IMR-90 (cell line): ENCODE measurements around the gene RAB11FIP3. TPM values are rescaled to one million over a fixed set of nuclear protein-coding genes. Genes with fewer than 3 reads are reported as not detected.

Source experiments
- ATAC-seq: fragments of 200-7000 bp; cut with Tn5 transposase; 2 replicates; pipeline ENCODE4 v1.9.1; 2020; ENCODE audit warnings: low read depth, mild to moderate bottlenecking, moderate library complexity
- BruUV-seq: library from RNA; stranded (reverse); fragments of 400-500 nt; replicated peaks from 2 replicates; lab custom pipeline; 2021; lab: Mats Ljungman, UMichigan
- CTCF ChIA-PET: fragments of 300-600 bp; formaldehyde crosslinking; extraction: SDS; loops from one replicate; lab custom pipeline; 2021; ENCODE audit warnings: antibody characterized with exemption; lab: Yijun Ruan, JAX
- POLR2A ChIA-PET: fragments of 300-600 bp; sonication (Branson Sonifier 250); formaldehyde crosslinking; loops from one replicate; lab custom pipeline; 2022; ENCODE audit warnings: antibody characterized with exemption; ENCODE audit not compliant: unreplicated experiment; lab: Charles Lee
- DNase-seq: peaks from one replicate; pipeline ENCODE4 v3.0.0; 2013
- H2AFZ ChIP-seq: replicated peaks from 2 replicates; pipeline ENCODE3; 2013; ENCODE audit warnings: low read length, mild to moderate bottlenecking; ENCODE audit not compliant: poor library complexity
- H2AK5ac ChIP-seq: 2 replicates; pipeline ENCODE4 v1.6.1; 2013; ENCODE audit warnings: low read depth, low read length, inconsistent platforms
- H2AK9ac ChIP-seq: replicated peaks from 2 replicates; pipeline ENCODE3; 2013; ENCODE audit warnings: mild to moderate bottlenecking, low read depth, low read length, moderate library complexity; ENCODE audit not compliant: poor library complexity
- H2BK120ac ChIP-seq: 2 replicates; pipeline ENCODE4 v1.6.1; 2013; ENCODE audit warnings: low read depth, low read length, inconsistent platforms
- H2BK15ac ChIP-seq: 3 replicates; pipeline ENCODE4 v1.6.1; 2013; ENCODE audit warnings: low read depth, low read length, inconsistent platforms
- H2BK20ac ChIP-seq: 2 replicates; pipeline ENCODE4 v1.6.1; 2013; ENCODE audit warnings: low read depth, mild to moderate bottlenecking, inconsistent platforms, low read length, moderate library complexity
- H2BK5ac ChIP-seq: 2 replicates; pipeline ENCODE4 v1.6.1; 2013; ENCODE audit warnings: mild to moderate bottlenecking, low read depth, low read length, inconsistent platforms; ENCODE audit not compliant: poor library complexity, severe bottlenecking
- H3K14ac ChIP-seq: replicated peaks from 2 replicates; pipeline ENCODE4 v1.6.1; 2013; ENCODE audit warnings: low read depth, low read length, inconsistent platforms
- H3K18ac ChIP-seq: 2 replicates; pipeline ENCODE4 v1.6.1; 2013; ENCODE audit warnings: low read depth, low read length, control low read depth
- H3K23ac ChIP-seq: 2 replicates; pipeline ENCODE4 v1.6.1; 2013; ENCODE audit warnings: low read depth, low read length, inconsistent platforms
- H3K27ac ChIP-seq: 2 replicates; pipeline ENCODE4 v1.5.1; 2013; ENCODE audit warnings: mild to moderate bottlenecking, control low read depth, low read length; ENCODE audit not compliant: insufficient read depth
- H3K27me3 ChIP-seq: 2 replicates; pipeline ENCODE4 v1.6.1; 2013; ENCODE audit warnings: low read length; ENCODE audit not compliant: control insufficient read depth, insufficient read depth
- H3K36me3 ChIP-seq: 2 replicates; pipeline ENCODE4 v1.6.1; 2013; ENCODE audit warnings: low read length, mixed read lengths; ENCODE audit not compliant: control insufficient read depth, insufficient read depth
- H3K4ac ChIP-seq: 2 replicates; pipeline ENCODE4 v1.6.1; 2013; ENCODE audit warnings: low read depth, low read length, inconsistent platforms
- H3K4me1 ChIP-seq: 2 replicates; pipeline ENCODE4 v1.6.1; 2013; ENCODE audit warnings: low read length, mixed read lengths; ENCODE audit not compliant: control insufficient read depth, insufficient read depth
- H3K4me2 ChIP-seq: 2 replicates; pipeline ENCODE4 v1.6.1; 2013; ENCODE audit warnings: low read depth, mild to moderate bottlenecking, control low read depth, low read length, moderate library complexity
- H3K4me3 ChIP-seq: 2 replicates; pipeline ENCODE4 v1.5.1; 2013; ENCODE audit warnings: low read depth, mild to moderate bottlenecking, control low read depth, low read length, moderate library complexity; ENCODE audit not compliant: insufficient read depth
- H3K56ac ChIP-seq: 2 replicates; pipeline ENCODE4 v1.6.1; 2013; ENCODE audit warnings: low read length, inconsistent platforms; ENCODE audit not compliant: insufficient read depth; ENCODE audit errors: extremely low read depth
- H3K79me1 ChIP-seq, 2 experiments: 2 replicates each; pipeline ENCODE4 v1.6.1; 2013; ENCODE audit warnings: low read length in 2 of 2, inconsistent platforms in 1 of 2, low read depth in 1 of 2
- H3K9ac ChIP-seq: 2 replicates; pipeline ENCODE4 v1.6.1; 2013; ENCODE audit warnings: low read depth, low read length, control low read depth
- H3K9me1 ChIP-seq: 2 replicates; pipeline ENCODE4 v1.6.1; 2013; ENCODE audit warnings: low read length, inconsistent platforms; ENCODE audit not compliant: insufficient read depth
- H3K9me3 ChIP-seq: 2 replicates; pipeline ENCODE4 v1.6.1; 2013; ENCODE audit warnings: low read length; ENCODE audit not compliant: control insufficient read depth, insufficient read depth
- H4K20me1 ChIP-seq: 2 replicates; pipeline ENCODE4 v1.6.1; 2013; ENCODE audit warnings: low read length, inconsistent platforms; ENCODE audit not compliant: insufficient read depth
- H4K5ac ChIP-seq: 2 replicates; pipeline ENCODE4 v1.6.1; 2013; ENCODE audit warnings: mild to moderate bottlenecking, low read depth, low read length, control low read depth
- H4K8ac ChIP-seq, 2 experiments: 2 replicates each; pipeline ENCODE4 v1.6.1; 2013; ENCODE audit warnings: low read depth in 2 of 2, low read length in 2 of 2, control low read depth in 1 of 2, inconsistent platforms in 1 of 2
- H4K91ac ChIP-seq: 2 replicates; pipeline ENCODE4 v1.6.1; 2013; ENCODE audit warnings: low read depth, low read length, inconsistent platforms; ENCODE audit not compliant: insufficient read depth
- BHLHE40 ChIP-seq: fragments of 150-350 bp; IDR thresholded peaks from 2 replicates; pipeline ENCODE4 v1.6.1; 2016; ENCODE audit warnings: mild to moderate bottlenecking, low read depth, low read length
- CEBPB ChIP-seq: IDR thresholded peaks from 2 replicates; pipeline ENCODE4 v1.6.1; 2012; ENCODE audit warnings: low read depth, low read length, improper control_type of control experiment
- CHD1 ChIP-seq: IDR thresholded peaks from 2 replicates; pipeline ENCODE4 v1.6.1; 2012; ENCODE audit warnings: low read depth, low read length, improper control_type of control experiment
- FOS ChIP-seq: fragments of 150-350 bp; IDR thresholded peaks from 2 replicates; pipeline ENCODE4 v1.6.1; 2016; ENCODE audit warnings: low read depth, low read length
- MAFK ChIP-seq: IDR thresholded peaks from 2 replicates; pipeline ENCODE4 v1.6.1; 2012; ENCODE audit warnings: low read depth, low read length, improper control_type of control experiment
- MAZ ChIP-seq: IDR thresholded peaks from 2 replicates; pipeline ENCODE4 v1.6.1; 2012; ENCODE audit warnings: low read depth, mild to moderate bottlenecking, low read length, improper control_type of control experiment, moderate library complexity, borderline replicate concordance
- MXI1 ChIP-seq: IDR thresholded peaks from 2 replicates; pipeline ENCODE4 v1.6.1; 2012; ENCODE audit warnings: low read depth, mild to moderate bottlenecking, low read length, moderate library complexity, borderline replicate concordance
- NFE2L2 ChIP-seq: fragments of 150-350 bp; IDR thresholded peaks from 2 replicates; pipeline ENCODE4 v1.6.1; 2016; ENCODE audit warnings: low read depth, mild to moderate bottlenecking, low read length
- POLR2A ChIP-seq: IDR thresholded peaks from 2 replicates; pipeline ENCODE4 v1.6.1; 2012; ENCODE audit warnings: mild to moderate bottlenecking, low read depth, low read length
- RAD21 ChIP-seq: IDR thresholded peaks from 2 replicates; pipeline ENCODE4 v1.6.1; 2012; ENCODE audit warnings: low read length, improper control_type of control experiment
- RCOR1 ChIP-seq: IDR thresholded peaks from 2 replicates; pipeline ENCODE4 v1.6.1; 2012; ENCODE audit warnings: mild to moderate bottlenecking, low read length, improper control_type of control experiment; ENCODE audit not compliant: insufficient replicate concordance
- RFX5 ChIP-seq: IDR thresholded peaks from 2 replicates; pipeline ENCODE4 v1.8.0; 2012; ENCODE audit warnings: low read depth, mild to moderate bottlenecking, low read length, moderate library complexity
- SMC3 ChIP-seq: fragments of 150-350 bp; IDR thresholded peaks from 2 replicates; pipeline ENCODE4 v1.6.1; 2016; ENCODE audit warnings: low read depth, mild to moderate bottlenecking, antibody characterized with exemption, low read length, moderate library complexity
- WGBS, 2 experiments: methylation state at CpG; one replicate each; pipeline versions ENCODE4 v1.1.5 to v1.1.7; 2013; ENCODE audit warnings: missing lambda C conversion rate in 2 of 2; ENCODE audit not compliant: insufficient read length in 1 of 2; ENCODE audit errors: extremely low coverage in 2 of 2; 5-methylcytosine and 5-hydroxymethylcytosine counted together
- dilution Hi-C: fragments of 300-500 bp; cut with HindIII; formaldehyde crosslinking; loops from one replicate; pipeline ENCODE4 v1.14.3; 2018; ENCODE audit warnings: low sequenced_read_pairs; ENCODE audit not compliant: unreplicated experiment
- in situ Hi-C: fragments of 300-500 bp; cut with MboI; formaldehyde crosslinking; loops from 3 replicates; pipeline ENCODE4 v1.14.3; 2019; ENCODE audit warnings: low sequenced_read_pairs, inconsistent platforms, mixed read lengths
- intact Hi-C: fragments of 100-400 bp; cut with micrococcal nuclease; formaldehyde crosslinking; loops from 2 replicates; pipeline ENCODE4 v1.10.0; 2022
- polyA plus RNA-seq, 3 experiments: library from polyadenylated mRNA; depleted of rRNA; stranded (reverse); fragments of >200 nt; gene quantifications; 2 replicates each; pipeline ENCODE4 v1.2.3, GENCODE V29; 2012; ENCODE audit warnings: low replicate concordance in 1 of 3
- total RNA-seq: library from RNA; depleted of rRNA; stranded (reverse); fragments of >200 nt; gene quantifications from 2 replicates; pipeline ENCODE4 v1.2.3, GENCODE V29; 2012
- TF ChIP-seq, protein P1 (sequence below): fragments of 150-350 bp; IDR thresholded peaks from 2 replicates; pipeline ENCODE4 v1.6.1; 2016; ENCODE audit warnings: low read depth, mild to moderate bottlenecking, low read length, moderate library complexity, borderline replicate concordance
- TF ChIP-seq, protein P2 (sequence below): conservative IDR thresholded peaks from 2 replicates; pipeline ENCODE4 v1.5.1; 2012; ENCODE audit warnings: mild to moderate bottlenecking, low read depth, low read length, improper control_type of control experiment
- TF ChIP-seq, protein P3 (sequence below): fragments of 150-350 bp; IDR thresholded peaks from 2 replicates; pipeline ENCODE4 v1.6.1; 2017; ENCODE audit warnings: mild to moderate bottlenecking, antibody characterized with exemption, low read length, low read depth

The RAB11FIP3 gene
- total and polyA plus RNA-seq, 2 of the 4 experiments (the other 2 are of a cell fraction): 7.5 to 22.5 TPM

DNA sequence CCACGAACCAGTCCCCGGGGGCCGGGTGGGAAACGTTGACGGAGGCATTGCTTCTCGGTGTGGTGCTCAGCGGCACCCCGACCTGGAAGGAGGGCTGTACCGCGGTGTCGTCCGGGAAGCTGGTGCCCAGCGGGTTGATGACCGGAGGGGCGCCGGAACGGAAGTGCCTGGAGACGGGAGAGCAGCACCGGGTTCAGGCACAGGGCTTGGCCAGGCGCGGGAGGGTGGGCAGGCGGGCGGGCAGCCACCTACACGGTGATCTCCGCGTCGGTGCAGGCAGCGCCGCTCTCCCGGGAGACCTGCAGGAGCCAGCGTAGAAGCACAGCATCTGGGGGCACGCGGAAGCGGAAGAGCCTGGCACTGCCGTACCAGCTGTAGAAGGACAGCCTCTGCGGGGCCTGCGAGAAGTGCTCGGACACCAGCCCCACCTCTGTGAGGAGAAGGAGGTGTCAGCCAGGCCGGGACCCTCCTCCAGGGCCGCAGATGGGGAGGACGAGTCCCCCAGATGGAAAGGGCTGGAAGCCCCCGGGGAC is 48.0 kb upstream of the RAB11FIP3 start:
- ATAC-seq: no peak
- Histone ChIP-seq H2BK15ac (no peak overlapping the region), H3K79me1 (peaks cover 13 to 29% of the 10 kb centered on the region in 2 experiments; a peak in 3 of 4 replicates), H3K9me3 (no peaks in the 10 kb centered on the region), H2AFZ (no peak overlapping the region), H4K91ac (no peak overlapping the region), H3K27ac (no peak overlapping the region), H3K27me3 (no peaks in the 10 kb centered on the region), H2BK20ac (no peak overlapping the region), H3K56ac (no peak overlapping the region), H3K4me2 (no peak overlapping the region), H3K9me1 (no peaks in the 10 kb centered on the region), H3K23ac (no peak overlapping the region), H3K4ac (no peak overlapping the region), H3K4me3 (no peak overlapping the region), H3K36me3 (peaks cover 44% of the 10 kb centered on the region), H2AK9ac (no peak overlapping the region), H2AK5ac (no peak overlapping the region), H4K20me1 (peaks cover 16% of the 10 kb centered on the region), H4K8ac (no peak overlapping the region), H3K9ac (no peak overlapping the region), H2BK120ac (no peak overlapping the region), H2BK5ac (no peak overlapping the region), H3K14ac (no peak overlapping the region), H3K18ac (no peak overlapping the region), H4K5ac (no peak overlapping the region), H3K4me1 (no peaks in the 10 kb centered on the region; the same call in 1 of the 2 replicates)
- BruUV-seq: no TSS peak
- 91% methylated on average over 32 of the region's 42 CpGs; no CpG with 5 or more reads in 1 of the 2 experiments for WGBS, 2 experiments
- DNase-seq: no peak
- TF ChIP-seq CHD1 (no peak), RAD21 (no peak), RFX5 (no peak), MAFK (no peak), CEBPB (no peak), BHLHE40 (no peak), MXI1 (no peak), SMC3 (no peak), RCOR1 (no peak), NFE2L2 (no peak), POLR2A (no peak), FOS (no peak), MAZ (no peak)
- TF ChIP-seq, protein P1, sequence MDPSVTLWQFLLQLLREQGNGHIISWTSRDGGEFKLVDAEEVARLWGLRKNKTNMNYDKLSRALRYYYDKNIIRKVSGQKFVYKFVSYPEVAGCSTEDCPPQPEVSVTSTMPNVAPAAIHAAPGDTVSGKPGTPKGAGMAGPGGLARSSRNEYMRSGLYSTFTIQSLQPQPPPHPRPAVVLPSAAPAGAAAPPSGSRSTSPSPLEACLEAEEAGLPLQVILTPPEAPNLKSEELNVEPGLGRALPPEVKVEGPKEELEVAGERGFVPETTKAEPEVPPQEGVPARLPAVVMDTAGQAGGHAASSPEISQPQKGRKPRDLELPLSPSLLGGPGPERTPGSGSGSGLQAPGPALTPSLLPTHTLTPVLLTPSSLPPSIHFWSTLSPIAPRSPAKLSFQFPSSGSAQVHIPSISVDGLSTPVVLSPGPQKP: no peak
- TF ChIP-seq, protein P2, sequence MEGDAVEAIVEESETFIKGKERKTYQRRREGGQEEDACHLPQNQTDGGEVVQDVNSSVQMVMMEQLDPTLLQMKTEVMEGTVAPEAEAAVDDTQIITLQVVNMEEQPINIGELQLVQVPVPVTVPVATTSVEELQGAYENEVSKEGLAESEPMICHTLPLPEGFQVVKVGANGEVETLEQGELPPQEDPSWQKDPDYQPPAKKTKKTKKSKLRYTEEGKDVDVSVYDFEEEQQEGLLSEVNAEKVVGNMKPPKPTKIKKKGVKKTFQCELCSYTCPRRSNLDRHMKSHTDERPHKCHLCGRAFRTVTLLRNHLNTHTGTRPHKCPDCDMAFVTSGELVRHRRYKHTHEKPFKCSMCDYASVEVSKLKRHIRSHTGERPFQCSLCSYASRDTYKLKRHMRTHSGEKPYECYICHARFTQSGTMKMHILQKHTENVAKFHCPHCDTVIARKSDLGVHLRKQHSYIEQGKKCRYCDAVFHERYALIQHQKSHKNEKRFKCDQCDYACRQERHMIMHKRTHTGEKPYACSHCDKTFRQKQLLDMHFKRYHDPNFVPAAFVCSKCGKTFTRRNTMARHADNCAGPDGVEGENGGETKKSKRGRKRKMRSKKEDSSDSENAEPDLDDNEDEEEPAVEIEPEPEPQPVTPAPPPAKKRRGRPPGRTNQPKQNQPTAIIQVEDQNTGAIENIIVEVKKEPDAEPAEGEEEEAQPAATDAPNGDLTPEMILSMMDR: no peak
- TF ChIP-seq, protein P3, sequence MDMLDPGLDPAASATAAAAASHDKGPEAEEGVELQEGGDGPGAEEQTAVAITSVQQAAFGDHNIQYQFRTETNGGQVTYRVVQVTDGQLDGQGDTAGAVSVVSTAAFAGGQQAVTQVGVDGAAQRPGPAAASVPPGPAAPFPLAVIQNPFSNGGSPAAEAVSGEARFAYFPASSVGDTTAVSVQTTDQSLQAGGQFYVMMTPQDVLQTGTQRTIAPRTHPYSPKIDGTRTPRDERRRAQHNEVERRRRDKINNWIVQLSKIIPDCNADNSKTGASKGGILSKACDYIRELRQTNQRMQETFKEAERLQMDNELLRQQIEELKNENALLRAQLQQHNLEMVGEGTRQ: no peak
- POLR2A ChIA-PET: no interaction called here
- intact Hi-C loops (no loop called here), dilution Hi-C loops (no loop called here), in situ Hi-C loops (no loop called here)
- CTCF ChIA-PET: no interaction called here
